Midbrain (tissue), 1 donor: ENCODE measurements around the gene ADARB2.

Source experiments
- DNase-seq: peaks from one replicate; lab custom pipeline; 2025; lab: John Stamatoyannopoulos, UW

Gene ADARB2

DNA sequence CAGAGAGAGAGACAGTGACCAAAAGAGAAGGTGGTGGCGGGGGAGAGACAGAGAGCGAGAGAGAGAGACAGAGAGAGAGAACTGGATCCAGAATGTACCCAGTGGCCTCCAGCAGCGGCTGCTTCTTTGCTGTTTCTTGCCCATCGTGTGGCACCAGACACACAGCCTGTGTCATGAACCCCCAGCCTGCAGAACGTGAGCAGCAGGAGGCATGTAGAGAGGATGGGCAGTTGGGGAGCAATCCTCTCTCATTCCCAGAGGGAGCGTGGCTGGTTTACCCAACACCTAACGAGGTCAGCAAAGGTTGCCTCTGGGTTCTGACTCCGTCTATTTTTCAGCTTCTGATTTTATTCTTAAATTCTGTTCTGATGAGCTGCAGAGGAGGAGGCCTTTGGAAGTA lies 168.1 kb downstream of the ADARB2 start:
- DNase-seq, result no peak

- no peak for DNase-seq
Measured at GRCh38 chr10:1567742-1568495, 169.4 kb downstream of the ADARB2 start.

DNA sequence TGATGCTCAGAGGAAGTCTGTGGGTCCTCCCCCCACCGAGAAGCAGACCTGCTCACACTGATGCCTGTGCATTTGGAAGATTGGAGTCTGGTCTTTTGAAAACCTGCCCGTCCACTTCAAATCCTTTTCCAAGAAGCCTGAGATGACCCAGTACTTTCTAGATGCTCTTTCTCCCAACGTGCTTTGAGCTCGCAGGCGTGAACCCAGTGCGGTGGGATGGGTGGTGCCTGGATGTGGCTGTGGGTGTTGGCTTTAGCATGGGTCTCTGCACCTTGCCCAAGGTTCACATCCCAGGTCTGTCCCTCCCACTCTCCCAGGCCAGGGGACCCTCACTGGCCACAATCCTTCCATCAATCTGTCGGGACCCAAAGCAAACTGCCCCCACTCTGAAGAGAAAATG lies 170.2 kb downstream of the ADARB2 start:
- no peak for DNase-seq

DNA sequence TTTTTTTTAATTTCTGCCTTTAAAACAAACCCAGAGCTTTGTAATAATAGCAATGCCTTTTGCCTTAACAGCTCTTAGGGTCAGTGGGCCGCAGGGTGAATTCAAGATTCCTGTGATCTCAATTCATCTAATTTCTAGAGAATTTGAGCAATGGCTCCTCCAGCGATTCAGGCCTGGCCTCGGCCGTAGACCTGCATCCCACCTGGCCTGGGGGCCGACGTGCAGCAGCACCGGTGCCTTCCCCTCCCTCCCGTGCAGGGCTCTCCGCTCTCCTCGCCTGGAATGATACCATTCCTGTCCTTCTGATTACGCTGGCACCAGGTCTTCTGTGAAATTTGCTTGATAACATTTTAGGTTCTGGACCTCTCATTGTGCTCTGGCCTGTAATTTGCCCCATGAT lies 172.5 kb downstream of the ADARB2 start:
- DNase-seq, result no peak

- DNase-seq, result no peak
Measured at GRCh38 chr10:1563028-1563427, 174.3 kb downstream of the ADARB2 start.

DNA sequence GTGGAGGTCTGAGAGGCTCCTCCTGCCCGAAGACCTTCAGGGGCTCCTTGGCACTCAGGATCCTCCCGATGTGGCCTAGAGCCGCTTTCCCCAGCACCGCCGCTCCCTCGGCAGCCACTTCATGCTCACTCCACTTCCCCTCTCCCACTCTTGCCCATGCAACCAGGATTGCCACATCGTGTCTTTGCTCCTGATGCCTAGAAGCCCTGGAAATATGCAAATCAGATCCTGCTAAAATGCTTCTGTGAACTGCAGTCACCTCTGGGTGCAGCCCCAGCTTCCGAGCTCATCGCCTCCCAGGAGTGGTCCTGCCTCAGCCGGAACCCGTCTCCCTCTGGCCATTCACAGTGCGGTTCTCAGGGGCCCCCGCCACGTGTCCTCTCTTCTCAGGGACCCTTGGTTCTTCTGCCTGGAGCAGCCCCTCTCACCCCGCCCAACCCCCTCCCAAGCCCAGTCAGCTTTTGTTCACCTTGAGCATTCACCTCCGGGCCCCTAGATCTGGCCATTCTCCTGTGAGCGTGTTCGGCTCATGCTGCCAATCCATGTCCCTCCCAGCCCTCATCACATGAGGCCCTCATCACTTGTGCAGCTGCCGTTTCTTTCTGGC lies 175.5 kb downstream of the ADARB2 start:
- DNase-seq, result no peak

DNA sequence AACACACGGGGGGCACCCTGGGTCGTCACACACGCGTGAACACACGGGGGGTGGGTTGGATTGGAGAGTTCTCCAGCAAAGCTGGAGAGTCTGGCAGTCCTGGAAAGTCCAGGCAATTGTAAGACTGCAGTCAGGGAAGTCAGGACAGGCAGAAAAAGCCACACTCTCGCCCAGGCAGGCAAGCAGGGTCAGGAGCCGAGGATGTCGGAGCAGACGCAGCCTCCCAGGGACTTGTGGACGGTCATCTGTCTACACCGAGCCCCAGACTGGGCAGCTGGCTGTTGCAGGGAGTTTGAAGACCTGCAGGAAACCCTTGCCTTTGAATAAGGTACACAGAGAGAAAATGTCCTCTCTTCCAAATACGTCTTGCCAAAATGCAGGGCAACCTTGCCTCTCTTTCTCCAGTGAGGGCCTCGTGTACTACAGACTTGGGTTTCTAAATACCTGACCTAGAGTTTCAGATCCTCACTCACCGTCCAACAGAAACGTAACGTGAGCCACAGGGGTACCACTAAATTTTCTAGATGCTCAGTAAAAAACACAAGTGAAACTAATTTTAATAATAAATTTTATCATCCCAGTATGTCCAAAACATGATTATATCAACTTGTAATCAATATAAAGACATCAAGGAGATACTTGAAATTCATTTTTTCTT lies 176.7 kb downstream of the ADARB2 start:
- no peak for DNase-seq

DNA sequence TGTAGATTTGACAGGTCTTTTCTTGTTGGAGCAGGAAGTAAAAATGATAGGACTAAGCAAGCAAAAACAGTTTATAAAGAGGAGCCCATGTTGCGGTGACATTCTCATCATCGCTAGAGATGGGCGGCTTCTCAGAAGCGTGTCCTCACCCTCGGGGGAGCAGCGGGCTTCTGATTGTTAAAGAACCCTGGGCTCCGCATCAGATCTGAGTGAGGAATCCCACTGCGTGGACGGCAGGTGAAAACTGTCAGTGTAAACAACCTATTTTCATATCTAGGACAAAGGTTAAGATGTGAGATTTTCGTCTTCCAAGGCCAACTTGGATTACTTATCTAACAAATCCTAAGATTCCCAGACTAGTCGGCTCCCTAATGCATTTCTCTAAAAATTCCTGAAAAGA lies 177.6 kb downstream of the ADARB2 start:
- DNase-seq, result no peak

- DNase-seq, result no peak
Measured at GRCh38 chr10:1559311-1559710, 178.0 kb downstream of the ADARB2 start.

DNA sequence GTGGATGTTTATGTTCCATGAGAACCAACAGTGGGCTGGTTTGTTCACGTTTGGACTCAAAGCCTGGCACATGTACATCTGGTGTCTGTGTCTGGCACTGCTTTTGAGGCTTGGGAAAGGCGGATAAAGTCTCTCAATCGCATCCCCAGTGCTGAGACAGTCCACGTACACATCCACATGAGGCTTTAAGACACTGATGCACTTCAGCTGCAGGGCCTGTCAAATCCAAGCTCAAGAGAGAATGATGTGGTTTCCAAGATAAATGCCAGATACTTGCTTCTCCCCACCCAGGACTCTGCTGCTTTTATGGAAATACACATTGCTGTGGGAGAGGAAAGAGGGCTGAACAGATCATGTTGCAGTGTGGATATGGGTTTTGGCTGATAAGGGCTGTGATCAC lies 178.4 kb downstream of the ADARB2 start:
- DNase-seq, result no peak

DNA sequence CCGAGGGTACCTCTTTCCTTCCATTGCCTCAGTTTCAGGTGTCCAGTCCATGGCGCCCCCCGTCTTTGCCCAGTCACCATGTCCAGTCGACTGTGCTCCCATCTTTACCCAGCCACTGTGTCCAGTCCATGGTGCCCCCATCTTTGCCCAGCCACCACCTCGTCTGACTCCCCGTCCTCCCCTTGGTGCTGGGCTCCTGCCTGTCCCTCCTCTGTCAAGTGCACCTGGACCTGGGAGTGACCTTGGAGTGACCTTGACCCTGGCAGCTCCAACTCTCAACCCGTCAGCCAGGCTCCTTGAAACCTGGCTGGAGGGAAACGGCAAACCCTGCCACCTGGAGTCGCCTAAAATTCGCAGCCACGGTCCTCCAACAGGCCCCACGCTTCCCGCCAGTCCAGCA lies 180.2 kb downstream of the ADARB2 start:
- no peak for DNase-seq

DNA sequence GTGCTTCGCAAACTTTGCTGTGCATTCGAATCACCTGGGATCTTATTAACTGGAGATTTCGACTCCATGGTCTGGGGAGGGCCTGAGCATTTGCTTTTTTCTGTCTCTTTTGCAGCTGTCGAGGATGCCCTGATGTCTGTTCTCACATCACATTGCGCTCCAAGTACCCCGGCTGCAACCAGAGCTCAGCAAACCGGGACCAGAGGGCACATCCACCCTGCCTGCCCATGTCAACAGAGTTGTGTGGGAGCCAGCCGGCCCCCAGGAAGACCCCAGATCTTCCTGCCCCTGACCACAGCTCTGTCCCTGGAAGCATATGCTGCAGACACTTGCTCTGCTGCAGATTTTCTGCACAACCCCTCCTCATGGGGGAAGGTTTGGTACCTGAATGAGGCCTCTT lies 180.8 kb downstream of the ADARB2 start:
- no peak for DNase-seq

DNA sequence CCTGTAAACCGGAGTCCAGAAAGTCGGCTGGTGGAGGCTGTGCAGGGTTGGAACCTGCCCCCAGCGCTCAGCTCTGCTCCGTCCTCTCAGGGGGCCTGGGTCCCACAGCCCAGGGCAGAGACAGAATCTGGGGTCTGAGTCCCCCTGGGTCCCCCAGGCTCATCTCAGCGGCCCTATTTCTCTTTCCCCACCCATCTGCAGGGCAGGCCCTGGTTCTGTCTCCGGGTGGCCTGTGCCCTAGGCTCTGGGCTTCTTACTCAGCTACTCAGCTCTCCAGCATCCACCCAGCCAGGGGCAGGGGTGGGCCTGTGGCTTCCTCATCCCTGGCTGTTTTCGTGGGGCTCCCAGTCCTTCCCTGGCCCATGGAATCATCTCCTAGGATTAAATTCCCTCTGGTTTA lies 183.4 kb downstream of the ADARB2 start:
- no peak for DNase-seq

DNA sequence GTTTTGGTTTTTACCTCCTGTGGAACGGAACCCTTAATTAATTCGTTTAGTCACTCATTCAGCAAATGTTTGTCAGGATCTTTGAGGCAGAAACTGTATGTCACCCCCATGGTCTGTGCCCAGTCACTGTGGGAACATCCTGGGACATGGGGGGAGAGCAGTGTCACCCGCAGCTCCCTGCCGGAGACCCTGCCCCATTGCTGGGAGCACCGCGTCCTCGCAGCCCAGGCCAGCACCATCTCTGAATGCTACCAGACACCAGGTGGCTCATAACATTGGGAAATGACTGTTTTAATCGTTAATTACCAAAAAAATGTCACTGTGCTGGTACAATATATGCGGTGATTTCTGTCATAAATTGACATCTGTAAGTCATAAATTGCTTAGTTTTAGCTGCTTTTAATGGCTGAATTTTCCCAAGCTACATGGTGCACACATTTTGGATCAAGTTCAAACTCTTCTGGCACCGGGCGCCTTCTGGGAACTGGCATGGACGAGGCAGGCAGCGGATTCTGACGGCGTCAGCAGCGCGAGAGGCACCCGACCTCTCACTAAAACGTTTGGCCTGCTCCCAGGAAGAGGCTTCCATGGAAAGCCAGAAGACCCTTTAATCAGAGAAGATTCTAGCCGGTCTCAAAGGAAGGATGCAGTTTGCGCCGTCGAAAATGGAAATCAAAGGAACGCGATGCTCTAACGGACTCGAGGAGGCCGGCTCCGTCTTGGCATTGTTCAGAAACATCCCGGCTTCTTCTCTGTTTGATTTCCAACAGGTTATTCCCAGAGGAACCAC lies 184.2 kb downstream of the ADARB2 start:
- DNase-seq, result no peak

DNA sequence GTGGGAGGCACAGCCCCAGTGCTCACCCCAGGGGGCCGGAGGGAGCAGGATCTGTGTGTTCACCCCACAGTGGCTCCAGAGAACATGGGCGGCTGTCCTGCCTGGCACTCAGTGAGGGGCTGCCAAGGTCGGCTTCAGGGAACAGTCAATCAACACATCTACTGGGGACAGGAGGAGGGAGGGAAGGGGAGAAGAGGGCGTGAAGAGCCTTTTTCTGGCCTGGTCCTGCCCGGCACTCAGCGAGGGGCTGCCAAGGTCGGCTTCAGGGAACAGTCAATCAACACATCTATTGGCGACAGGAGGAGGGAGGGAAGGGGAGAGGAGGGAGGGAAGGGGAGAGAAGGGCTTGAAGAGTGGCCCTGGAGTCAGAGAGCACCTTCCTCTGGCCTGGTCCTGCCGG lies 184.9 kb downstream of the ADARB2 start:
- DNase-seq, result no peak

DNA sequence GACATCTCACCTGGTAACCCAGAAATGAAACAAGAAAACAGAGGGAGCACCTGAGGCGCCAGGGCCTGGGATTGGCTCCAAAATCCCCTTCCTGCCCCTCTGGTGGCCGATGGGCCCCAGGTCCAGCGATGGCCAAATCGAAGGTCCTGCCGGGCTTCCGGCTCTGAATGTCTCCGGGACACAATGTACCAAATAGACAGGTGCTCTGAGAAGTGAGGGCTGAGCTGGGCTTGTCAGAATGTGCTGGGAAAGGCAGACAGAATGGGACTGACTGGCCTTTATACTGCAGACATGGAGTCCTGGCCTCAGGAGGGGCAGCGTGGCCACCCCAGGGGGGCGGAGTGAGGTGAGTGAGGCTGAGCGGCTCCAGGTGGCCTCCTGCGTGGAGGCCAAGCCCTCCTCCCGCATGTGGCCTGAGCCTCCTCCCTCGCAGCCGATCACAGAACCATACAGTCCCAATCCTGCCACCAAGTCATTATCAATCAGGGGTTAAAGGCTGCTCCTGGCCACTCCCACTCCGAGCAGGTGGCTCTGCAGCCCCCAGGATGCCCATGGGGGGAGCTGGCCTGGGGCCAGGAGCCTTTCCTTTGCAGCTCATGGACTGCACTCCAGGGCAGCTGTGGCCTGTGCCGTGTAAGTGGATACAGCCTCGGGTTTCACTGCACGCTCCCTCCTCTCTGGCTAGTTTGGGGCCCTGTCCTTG lies 185.5 kb downstream of the ADARB2 start:
- DNase-seq, result no peak

DNA sequence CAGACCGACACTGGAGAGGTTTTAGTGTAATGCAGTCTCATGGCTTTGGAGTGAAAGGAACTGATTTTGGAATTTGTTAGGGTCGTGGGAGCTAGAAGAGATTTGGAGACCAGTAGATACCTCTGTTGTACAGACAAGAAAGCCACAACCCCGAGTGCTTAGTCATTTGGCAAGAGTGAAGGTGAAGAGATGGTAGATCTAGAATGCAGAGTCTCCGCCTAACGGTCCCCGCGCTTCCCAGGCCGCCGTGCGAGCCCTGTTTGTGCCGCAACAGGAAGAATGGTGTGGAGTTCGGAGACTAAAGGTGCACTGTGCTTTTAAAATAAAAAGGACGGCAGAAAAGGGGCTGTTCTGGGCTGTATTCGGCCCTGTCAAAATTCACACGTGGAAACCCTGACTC lies 186.7 kb downstream of the ADARB2 start:
- no peak for DNase-seq

DNA sequence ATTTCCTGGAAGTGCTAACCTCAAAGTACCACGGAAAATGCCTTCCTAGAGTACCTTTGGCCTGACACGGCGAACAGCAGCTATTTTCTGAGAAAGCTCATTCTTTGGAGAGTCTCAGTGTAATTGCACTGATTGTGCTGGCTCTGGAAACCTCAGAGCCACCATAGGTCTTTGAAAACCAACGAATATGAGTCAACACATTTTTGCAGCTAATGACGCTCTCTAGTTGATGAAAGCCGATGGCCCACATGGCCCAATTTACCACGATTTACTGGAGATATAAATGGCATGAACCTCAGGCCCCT lies 187.1 kb downstream of the ADARB2 start:
- DNase-seq, result no peak

- DNase-seq, result no peak
Measured at GRCh38 chr10:1549591-1550290, 187.6 kb downstream of the ADARB2 start.

- DNase-seq, result no peak
Measured at GRCh38 chr10:1548596-1548995, 188.7 kb downstream of the ADARB2 start.

DNA sequence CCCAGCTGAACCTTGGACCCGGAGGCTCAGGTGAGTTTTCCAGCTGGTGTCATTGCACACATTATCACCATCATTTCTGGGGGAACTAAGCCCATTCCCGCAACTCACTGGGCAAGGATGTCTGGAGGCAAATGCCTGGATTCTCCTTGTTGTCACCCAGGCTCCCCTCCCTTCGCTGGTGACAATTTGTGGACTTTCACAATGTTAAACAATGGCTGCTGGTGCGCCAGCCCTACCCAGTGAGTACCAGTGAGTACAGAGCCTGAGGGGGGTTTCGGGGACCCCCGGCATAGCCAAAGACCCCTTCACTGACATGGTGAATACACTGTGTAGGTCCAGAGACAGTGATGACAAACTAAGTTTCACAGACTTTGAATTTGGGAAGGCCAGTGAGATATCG lies 189.2 kb downstream of the ADARB2 start:
- DNase-seq, result no peak
